HG03460 (cell line): ENCODE measurements around the gene TMEM132C.

ENCODE experiments used
- ATAC-seq: cut with Tn5 transposase; IDR thresholded peaks from one replicate; pipeline ENCODE4 v1.9.1; 2021; ENCODE audit not compliant: unreplicated experiment

Gene TMEM132C

GRCh38 chr12:128606538-128606937, 339.6 kb downstream of the TMEM132C start:
- no peak for ATAC-seq

GRCh38 chr12:128606970-128607369, 340.0 kb downstream of the TMEM132C start:
- ATAC-seq: no peak

GRCh38 chr12:128607641-128608040, 340.7 kb downstream of the TMEM132C start:
- no peak for ATAC-seq

- no peak for ATAC-seq
These were observed 342.9 kb downstream of the TMEM132C start for GRCh38 chr12:128609861-128610260.

- no peak for ATAC-seq
These were observed 344.8 kb downstream of the TMEM132C start for GRCh38 chr12:128611736-128612135.

GRCh38 chr12:128612150-128612850, 345.3 kb downstream of the TMEM132C start:
- ATAC-seq: no peak

GRCh38 chr12:128613837-128614590, 347.0 kb downstream of the TMEM132C start:
- no peak for ATAC-seq

- ATAC-seq: no peak
These were observed 350.4 kb downstream of the TMEM132C start for GRCh38 chr12:128617304-128617833.

- no peak for ATAC-seq
These were observed 352.3 kb downstream of the TMEM132C start for GRCh38 chr12:128619263-128619662.

- no peak for ATAC-seq
These were observed 354.3 kb downstream of the TMEM132C start for GRCh38 chr12:128621304-128621703.

GRCh38 chr12:128623748-128624147, 356.8 kb downstream of the TMEM132C start:
- no peak for ATAC-seq

- no peak for ATAC-seq
These were observed 359.9 kb downstream of the TMEM132C start for GRCh38 chr12:128626808-128627320.

- ATAC-seq: no peak
These were observed 360.7 kb downstream of the TMEM132C start for GRCh38 chr12:128627659-128628058.

- no peak for ATAC-seq
These were observed 363.0 kb downstream of the TMEM132C start for GRCh38 chr12:128629979-128630378.

- ATAC-seq: peak; percentile 88
These were observed 371.0 kb downstream of the TMEM132C start for GRCh38 chr12:128637642-128638606.

GRCh38 chr12:128639089-128639488, 372.1 kb downstream of the TMEM132C start:
- no peak for ATAC-seq

GRCh38 chr12:128643155-128643554, 376.2 kb downstream of the TMEM132C start:
- ATAC-seq: no peak

GRCh38 chr12:128644664-128645296, 377.8 kb downstream of the TMEM132C start:
- no peak for ATAC-seq

GRCh38 chr12:128649902-128650301, 382.9 kb downstream of the TMEM132C start:
- ATAC-seq: no peak

- ATAC-seq: no peak
These were observed 385.3 kb downstream of the TMEM132C start for GRCh38 chr12:128652136-128652751.
